ENCODE data around the gene MTREX.

GRCh38 chr5:55445791-55446190, 138.0 kb downstream of the MTREX start:
- TF ChIP-seq CTCF (tag by site-specific recombination; IDR thresholded peaks at IDR 0.05) (no peak), KLF16 (tag by site-specific recombination; IDR thresholded peaks at IDR 0.05) (no peak), ATF2 (tag by site-specific recombination; IDR thresholded peaks at IDR 0.05; ENCODE audit: low read depth) (no peak), ZNF677 (tag by site-specific recombination; IDR thresholded peaks at IDR 0.05) (no peak), ZNF560 (tag by site-specific recombination; IDR thresholded peaks at IDR 0.05; ENCODE audit: borderline replicate concordance) (no peak), ZFP37 (tag by site-specific recombination; IDR thresholded peaks at IDR 0.05) (no peak), ZNF501 (tag by site-specific recombination; IDR thresholded peaks at IDR 0.05) (no peak), YY1 (tag by site-specific recombination; IDR thresholded peaks at IDR 0.05) (no peak), ZNF624 (tag by site-specific recombination; IDR thresholded peaks at IDR 0.05) (no peak), ZNF121 (tag by site-specific recombination; IDR thresholded peaks at IDR 0.05) (no peak), ZNF362 (tag by site-specific recombination; IDR thresholded peaks at IDR 0.05) (no peak)
- TF ChIP-seq, protein P1, sequence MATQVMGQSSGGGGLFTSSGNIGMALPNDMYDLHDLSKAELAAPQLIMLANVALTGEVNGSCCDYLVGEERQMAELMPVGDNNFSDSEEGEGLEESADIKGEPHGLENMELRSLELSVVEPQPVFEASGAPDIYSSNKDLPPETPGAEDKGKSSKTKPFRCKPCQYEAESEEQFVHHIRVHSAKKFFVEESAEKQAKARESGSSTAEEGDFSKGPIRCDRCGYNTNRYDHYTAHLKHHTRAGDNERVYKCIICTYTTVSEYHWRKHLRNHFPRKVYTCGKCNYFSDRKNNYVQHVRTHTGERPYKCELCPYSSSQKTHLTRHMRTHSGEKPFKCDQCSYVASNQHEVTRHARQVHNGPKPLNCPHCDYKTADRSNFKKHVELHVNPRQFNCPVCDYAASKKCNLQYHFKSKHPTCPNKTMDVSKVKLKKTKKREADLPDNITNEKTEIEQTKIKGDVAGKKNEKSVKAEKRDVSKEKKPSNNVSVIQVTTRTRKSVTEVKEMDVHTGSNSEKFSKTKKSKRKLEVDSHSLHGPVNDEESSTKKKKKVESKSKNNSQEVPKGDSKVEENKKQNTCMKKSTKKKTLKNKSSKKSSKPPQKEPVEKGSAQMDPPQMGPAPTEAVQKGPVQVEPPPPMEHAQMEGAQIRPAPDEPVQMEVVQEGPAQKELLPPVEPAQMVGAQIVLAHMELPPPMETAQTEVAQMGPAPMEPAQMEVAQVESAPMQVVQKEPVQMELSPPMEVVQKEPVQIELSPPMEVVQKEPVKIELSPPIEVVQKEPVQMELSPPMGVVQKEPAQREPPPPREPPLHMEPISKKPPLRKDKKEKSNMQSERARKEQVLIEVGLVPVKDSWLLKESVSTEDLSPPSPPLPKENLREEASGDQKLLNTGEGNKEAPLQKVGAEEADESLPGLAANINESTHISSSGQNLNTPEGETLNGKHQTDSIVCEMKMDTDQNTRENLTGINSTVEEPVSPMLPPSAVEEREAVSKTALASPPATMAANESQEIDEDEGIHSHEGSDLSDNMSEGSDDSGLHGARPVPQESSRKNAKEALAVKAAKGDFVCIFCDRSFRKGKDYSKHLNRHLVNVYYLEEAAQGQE (tag by site-specific recombination; IDR thresholded peaks at IDR 0.05), result no peak
- TF ChIP-seq, protein P2, sequence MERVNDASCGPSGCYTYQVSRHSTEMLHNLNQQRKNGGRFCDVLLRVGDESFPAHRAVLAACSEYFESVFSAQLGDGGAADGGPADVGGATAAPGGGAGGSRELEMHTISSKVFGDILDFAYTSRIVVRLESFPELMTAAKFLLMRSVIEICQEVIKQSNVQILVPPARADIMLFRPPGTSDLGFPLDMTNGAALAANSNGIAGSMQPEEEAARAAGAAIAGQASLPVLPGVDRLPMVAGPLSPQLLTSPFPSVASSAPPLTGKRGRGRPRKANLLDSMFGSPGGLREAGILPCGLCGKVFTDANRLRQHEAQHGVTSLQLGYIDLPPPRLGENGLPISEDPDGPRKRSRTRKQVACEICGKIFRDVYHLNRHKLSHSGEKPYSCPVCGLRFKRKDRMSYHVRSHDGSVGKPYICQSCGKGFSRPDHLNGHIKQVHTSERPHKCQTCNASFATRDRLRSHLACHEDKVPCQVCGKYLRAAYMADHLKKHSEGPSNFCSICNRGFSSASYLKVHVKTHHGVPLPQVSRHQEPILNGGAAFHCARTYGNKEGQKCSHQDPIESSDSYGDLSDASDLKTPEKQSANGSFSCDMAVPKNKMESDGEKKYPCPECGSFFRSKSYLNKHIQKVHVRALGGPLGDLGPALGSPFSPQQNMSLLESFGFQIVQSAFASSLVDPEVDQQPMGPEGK (tag by site-specific recombination; IDR thresholded peaks at IDR 0.05), result no peak
